Right lobe of liver (tissue), 6 donors: ENCODE results near the gene MCM3AP. TPM values are rescaled to one million over a fixed set of nuclear protein-coding genes. Genes with fewer than 3 reads are reported as not detected.

Experiments
- ATAC-seq, 4 donors: fragments of 200-7000 bp; cut with Tn5 transposase; one replicate each; pipeline ENCODE4 v1.9.1; 2020; ENCODE audit warnings: mild to moderate bottlenecking in 4 of 4, moderate library complexity in 4 of 4
- DNase-seq, 3 donors: peaks; one replicate each; pipeline ENCODE4 v3.0.0-alpha.2; 2020
- H3K27ac ChIP-seq, 3 donors: fragments of 200-600 bp; one replicate each; pipeline ENCODE4 v1.8.0; 2022
- H3K27me3 ChIP-seq, 2 donors: fragments of 200-600 bp; one replicate each; pipeline ENCODE4 v1.8.0; 2022
- H3K36me3 ChIP-seq, 4 donors: fragments of 200-600 bp; sonication (generic) in 1 of 4; one replicate each; pipeline versions ENCODE4 v1.5.1 to v1.8.0; 2017 to 2022; ENCODE audit warnings: control low read depth in 1 of 4
- H3K4me1 ChIP-seq, 4 donors: fragments of 200-600 bp; sonication (generic) in 1 of 4; one replicate each; pipeline versions ENCODE4 v1.5.1 to v1.8.0; 2017 to 2022; ENCODE audit warnings: control low read depth in 1 of 4
- H3K4me3 ChIP-seq, 3 donors: fragments of 200-600 bp; one replicate each; pipeline ENCODE4 v1.8.0; 2022
- H3K9me3 ChIP-seq, 4 donors: fragments of 200-600 bp; sonication (generic) in 1 of 4; one replicate each; pipeline versions ENCODE4 v1.5.1 to v1.8.0; 2017 to 2022; ENCODE audit warnings: control low read depth in 1 of 4
- POLR2A ChIP-seq: fragments of 450-650 bp; IDR thresholded peaks from one replicate; pipeline ENCODE4 v1.6.1; 2017; ENCODE audit warnings: antibody characterized with exemption, mild to moderate bottlenecking
- WGBS: methylation state at CpG from one replicate; pipeline ENCODE4 v1.1.6; 2018; ENCODE audit warnings: low coverage, low lambda C conversion rate; ENCODE audit not compliant: insufficient coverage; ENCODE audit errors: missing lambda C conversion rate; 5-methylcytosine and 5-hydroxymethylcytosine counted together
- intact Hi-C, 2 donors: fragments of 100-400 bp; cut with DNase I; formaldehyde crosslinking; loops; one replicate each; pipeline versions ENCODE4 v1.11.2 to v1.14.1; 2022
- total RNA-seq, 6 experiments: library from RNA; depleted of rRNA in 2 of 6; stranded (reverse); fragments of >200 nt in 2 of 6; fragmentation: NEBNext Ultra II Directional in 3 of 6; extraction: Animal tissue kit (Norgen Biotek cat#: 25700) in 3 of 6; gene quantifications; one replicate each; pipeline versions ENCODE4 v1.1.0 to v1.2.4, GENCODE V29; 2016 to 2023
- TF ChIP-seq, protein P1 (sequence below), 4 donors: fragments of 200-600 bp in 3 of 4; fragments of 450-650 bp in 1 of 4; IDR thresholded peaks; one replicate each; pipeline versions ENCODE4 v1.5.1 to v1.8.0; 2016 to 2022; ENCODE audit warnings: antibody characterized with exemption in 4 of 4, mild to moderate bottlenecking in 2 of 4
- donor health status: DM: no; HTN: yes; CAD: no.
- donor health status: DM: no; HTN: no; CAD: no.
- donor health status: DM: no; HTN: no; CAD: no.
- donor health status: DM: no; HTN: yes; CAD: no.
- donor health status: DM: no; HTN: yes; CAD: no.

The MCM3AP gene
- total RNA-seq, 6 experiments from 2014 or later, result 34.4 to 44.6 (median 40.7) TPM

DNA sequence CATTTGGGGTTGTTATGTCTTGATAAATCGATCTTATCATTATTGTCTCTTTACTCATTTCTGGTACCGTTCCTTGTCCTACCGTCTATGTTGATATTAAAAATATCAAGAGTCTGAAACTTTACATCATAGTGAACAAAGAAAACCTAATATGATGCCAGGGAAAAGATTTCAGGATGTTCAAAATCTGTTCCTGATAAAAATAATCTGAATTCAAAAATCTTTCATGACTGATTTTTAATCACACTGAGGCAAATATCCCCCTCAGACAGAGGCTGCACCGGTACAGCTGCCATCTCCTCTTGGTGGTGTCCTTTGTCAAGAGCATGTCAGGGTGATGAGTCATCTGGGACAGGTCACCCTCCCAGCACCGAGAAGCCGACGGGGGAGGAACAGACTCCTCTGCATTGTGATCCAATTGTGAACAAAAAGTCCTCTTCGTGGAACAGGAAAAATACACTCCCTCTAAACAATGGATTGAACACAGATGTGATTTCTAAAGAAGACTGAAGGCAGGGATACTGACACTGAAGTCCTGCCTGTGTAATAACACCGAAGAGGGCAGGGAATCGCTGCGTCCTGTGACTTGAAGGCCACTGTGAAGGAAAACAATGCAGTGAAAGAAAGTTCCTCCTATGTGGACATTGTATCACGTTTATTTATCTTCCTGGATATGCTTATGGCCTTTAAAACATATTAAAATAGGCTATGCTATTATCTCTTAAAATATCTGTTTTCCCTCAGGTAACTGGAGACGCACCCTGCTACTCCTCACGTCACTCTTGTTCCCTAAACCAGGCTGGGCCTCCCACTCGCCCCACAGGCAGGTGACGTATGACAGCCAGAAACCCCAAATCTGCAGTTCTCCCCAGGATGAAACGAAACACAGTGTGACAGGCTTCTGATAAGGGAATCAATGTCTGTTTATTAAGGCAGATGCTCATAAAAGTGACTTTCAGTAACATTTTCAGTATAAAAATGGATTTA, 96.9 kb downstream of the MCM3AP start:
- Histone ChIP-seq H3K4me1 (no peaks in the 10 kb centered on the region), H3K36me3 (peaks cover 0 to 35% (median under 1%) of the 10 kb centered on the region in 4 donors), H3K9me3 (no peaks in the 10 kb centered on the region), H3K4me3 (no peak overlapping the region), H3K27me3 (no peaks in the 10 kb centered on the region), H3K27ac (peak overlapping the region in 1 of 3 donors; percentile 15)
- no peak for DNase-seq
- 66% methylated on average over 17 of the region's 17 CpGs for WGBS
- TF ChIP-seq, protein P1, sequence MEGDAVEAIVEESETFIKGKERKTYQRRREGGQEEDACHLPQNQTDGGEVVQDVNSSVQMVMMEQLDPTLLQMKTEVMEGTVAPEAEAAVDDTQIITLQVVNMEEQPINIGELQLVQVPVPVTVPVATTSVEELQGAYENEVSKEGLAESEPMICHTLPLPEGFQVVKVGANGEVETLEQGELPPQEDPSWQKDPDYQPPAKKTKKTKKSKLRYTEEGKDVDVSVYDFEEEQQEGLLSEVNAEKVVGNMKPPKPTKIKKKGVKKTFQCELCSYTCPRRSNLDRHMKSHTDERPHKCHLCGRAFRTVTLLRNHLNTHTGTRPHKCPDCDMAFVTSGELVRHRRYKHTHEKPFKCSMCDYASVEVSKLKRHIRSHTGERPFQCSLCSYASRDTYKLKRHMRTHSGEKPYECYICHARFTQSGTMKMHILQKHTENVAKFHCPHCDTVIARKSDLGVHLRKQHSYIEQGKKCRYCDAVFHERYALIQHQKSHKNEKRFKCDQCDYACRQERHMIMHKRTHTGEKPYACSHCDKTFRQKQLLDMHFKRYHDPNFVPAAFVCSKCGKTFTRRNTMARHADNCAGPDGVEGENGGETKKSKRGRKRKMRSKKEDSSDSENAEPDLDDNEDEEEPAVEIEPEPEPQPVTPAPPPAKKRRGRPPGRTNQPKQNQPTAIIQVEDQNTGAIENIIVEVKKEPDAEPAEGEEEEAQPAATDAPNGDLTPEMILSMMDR (IDR thresholded peaks at IDR 0.05), result no peak
- TF ChIP-seq POLR2A, result no peak
- peak; percentile 21 to 72 (median 56) for ATAC-seq
- intact Hi-C loops, result no loop called here

- WGBS, result 86% methylated on average over 3 of the region's 7 CpGs
- peaks cover 0 to 32% (median 0%) of the 10 kb centered on the region in 4 donors for H3K36me3 ChIP-seq
- ATAC-seq (no peak), DNase-seq (no peak)
- H3K4me3 ChIP-seq, result no peak overlapping the region
- TF ChIP-seq, protein P1 (IDR thresholded peaks at IDR 0.05), result no peak
- no peak for TF ChIP-seq POLR2A
- intact Hi-C loops, result no loop called here
- H3K27me3 ChIP-seq, result no peaks in the 10 kb centered on the region
- no peaks in the 10 kb centered on the region for H3K4me1 ChIP-seq
- H3K9me3 ChIP-seq, result no peaks in the 10 kb centered on the region
- no peak overlapping the region for H3K27ac ChIP-seq
Observed at GRCh38 chr21:46187814-46188213, 97.6 kb downstream of the MCM3AP start.

DNA sequence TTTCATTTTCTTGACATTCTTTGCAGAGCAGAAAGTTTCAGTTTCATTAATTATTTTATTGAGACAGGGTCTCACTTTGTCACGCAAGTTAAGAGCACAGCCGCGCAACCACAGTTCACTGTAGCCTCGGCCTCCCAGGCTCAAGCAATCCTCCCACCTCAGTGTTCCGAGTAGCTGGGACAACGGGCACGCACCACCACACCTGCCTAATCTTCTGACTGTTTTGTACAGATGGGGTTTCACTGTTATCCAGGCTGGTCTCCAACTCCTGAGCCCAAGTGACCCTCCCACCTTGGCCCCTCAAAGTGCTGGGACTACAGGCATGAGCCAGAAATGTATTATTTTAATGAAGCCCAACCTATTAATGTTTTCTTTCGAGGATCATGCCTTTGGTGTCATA, 98.2 kb downstream of the MCM3AP start:
- intact Hi-C loops, result no loop called here
- TF ChIP-seq POLR2A, result no peak
- TF ChIP-seq, protein P1 (IDR thresholded peaks at IDR 0.05), result no peak
- ATAC-seq, result no peak
- Histone ChIP-seq H3K36me3 (peaks cover 0 to 27% (median 0%) of the 10 kb centered on the region in 4 donors), H3K27ac (no peak overlapping the region), H3K9me3 (no peaks in the 10 kb centered on the region), H3K4me1 (no peaks in the 10 kb centered on the region), H3K27me3 (no peaks in the 10 kb centered on the region), H3K4me3 (no peak overlapping the region)
- WGBS, result 98% methylated on average over 7 of the region's 8 CpGs
- no peak for DNase-seq

DNA sequence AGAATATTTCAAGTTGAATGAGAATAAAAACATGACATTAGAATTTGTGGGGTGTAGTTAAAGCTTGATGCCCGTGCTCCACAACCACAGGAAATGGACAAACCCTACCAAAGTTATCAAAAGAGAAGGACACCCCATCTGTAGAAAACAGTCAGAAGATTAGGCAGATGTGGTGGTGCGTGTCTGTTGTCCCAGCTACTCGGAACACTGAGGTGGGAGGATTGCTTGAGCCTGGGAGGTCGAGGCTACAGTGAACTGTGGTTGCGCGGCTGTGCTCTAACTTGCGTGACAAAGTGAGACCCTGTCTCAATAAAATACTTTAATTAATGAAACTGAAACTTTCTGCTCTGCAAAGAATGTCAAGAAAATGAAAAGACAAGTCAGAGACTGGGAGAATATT, 99.7 kb downstream of the MCM3AP start:
- intact Hi-C loops, result no loop called here
- DNase-seq (no peak), ATAC-seq (no peak)
- H3K36me3 ChIP-seq, result peaks cover 0 to 14% (median 0%) of the 10 kb centered on the region in 4 donors
- H3K4me3 ChIP-seq, result no peak overlapping the region
- no peaks in the 10 kb centered on the region for H3K27me3 ChIP-seq
- TF ChIP-seq POLR2A, result no peak
- 73% methylated on average over 7 of the region's 7 CpGs for WGBS
- no peaks in the 10 kb centered on the region for H3K4me1 ChIP-seq
- no peaks in the 10 kb centered on the region for H3K9me3 ChIP-seq
- H3K27ac ChIP-seq, result no peak overlapping the region

Other genes starting within 250 kb of the MCM3AP start
- 10 to 100 TPM; 17.3 to 81.7 (median 38.4) TPM for gene COL6A2, start 187.5 kb downstream of the MCM3AP start, total RNA-seq
- gene FTCD, start 130.0 kb downstream of the MCM3AP start, total RNA-seq, result 100 to 1,000 TPM; 141 to 668 (median 417) TPM
- gene SPATC1L, start 101.2 kb downstream of the MCM3AP start, total RNA-seq, result 1 to 10 TPM in 1 of 6 experiments, under 1 TPM in 3, not detected in 2; 0.31 to 1.7 (median 0.51) TPM
- 100 to 1,000 TPM in 1 of 6 experiments, 10 to 100 TPM in 5; 37.0 to 103 (median 59.6) TPM for gene LSS, start 56.8 kb downstream of the MCM3AP start, total RNA-seq
- gene YBEY, start 731 bp upstream of the MCM3AP start, total RNA-seq, result 10 to 100 TPM in 2 of 6 experiments, 1 to 10 TPM in 4; 6.3 to 16.0 (median 7.3) TPM
- gene C21orf58, start 38.3 kb upstream of the MCM3AP start, total RNA-seq, result 1 to 10 TPM in 5 of 6 experiments, under 1 TPM in 1; 1.00 to 2.4 (median 1.4) TPM
- gene PCNT, start 38.5 kb upstream of the MCM3AP start, total RNA-seq, result 10 to 100 TPM in 5 of 6 experiments, 1 to 10 TPM in 1; 9.9 to 18.2 (median 14.1) TPM
- 10 to 100 TPM; 12.3 to 14.4 (median 13.1) TPM for gene DIP2A, start 173.3 kb upstream of the MCM3AP start, total RNA-seq